Urinary bladder (tissue), 4 donors: Measurements from ENCODE around the gene TFAP2E. TPM values are rescaled to one million over a fixed set of nuclear protein-coding genes. Genes with fewer than 3 reads are reported as not detected.

Experiments
- DNase-seq: peaks from one replicate; pipeline ENCODE4 v3.0.0-alpha.2; 2015; ENCODE audit errors: extremely low spot score
- H3K27ac ChIP-seq: one replicate; pipeline ENCODE4 v1.5.1; 2013; ENCODE audit warnings: low read depth, mild to moderate bottlenecking, moderate library complexity
- H3K36me3 ChIP-seq: one replicate; pipeline ENCODE4 v1.6.1; 2013; ENCODE audit warnings: mild to moderate bottlenecking, moderate library complexity; ENCODE audit not compliant: insufficient read depth
- H3K4me1 ChIP-seq: one replicate; pipeline ENCODE4 v1.6.1; 2013; ENCODE audit warnings: mild to moderate bottlenecking, moderate library complexity; ENCODE audit not compliant: insufficient read depth
- H3K4me3 ChIP-seq: one replicate; pipeline ENCODE4 v1.5.1; 2013; ENCODE audit warnings: low read depth, low read length
- WGBS: extraction: QIAGEN DNeasy Blood & Tissue Kit; methylation state at CpG from one replicate; pipeline ENCODE4 v1.1.7; 2013; 5-methylcytosine and 5-hydroxymethylcytosine counted together
- polyA plus RNA-seq: library from polyadenylated mRNA; stranded (reverse); fragments of 200-250 nt; gene quantifications from one replicate; pipeline ENCODE4 v1.2.3, GENCODE V29; 2013
- total RNA-seq: library from RNA; depleted of rRNA; stranded (reverse); fragments of >200 nt; gene quantifications from one replicate; pipeline ENCODE4 v1.2.3, GENCODE V29; 2014
- donor health status: healthy with polysubstance abuse.
- donor health status: healthy.

Gene TFAP2E
- total and polyA plus RNA-seq, 2 donors, result 0.58 TPM; not detected in 1

- H3K27ac ChIP-seq, result no peak overlapping the region
- no peaks in the 10 kb centered on the region for H3K36me3 ChIP-seq
- DNase-seq, result no peak
- no peaks in the 10 kb centered on the region for H3K4me1 ChIP-seq
- H3K4me3 ChIP-seq, result no peak overlapping the region
- 60% methylated on average over 44 of the region's 44 CpGs for WGBS
These were observed 12.6 kb upstream of the TFAP2E start for GRCh38 chr1:35560256-35561225.

- no peak overlapping the region for H3K4me3 ChIP-seq
- H3K36me3 ChIP-seq, result no peaks in the 10 kb centered on the region
- DNase-seq, result no peak
- no peak overlapping the region for H3K27ac ChIP-seq
- H3K4me1 ChIP-seq, result no peaks in the 10 kb centered on the region
- 84% methylated on average over 11 of the region's 11 CpGs for WGBS
These were observed 11.7 kb upstream of the TFAP2E start for GRCh38 chr1:35561297-35561971.

- H3K27ac ChIP-seq, result no peak overlapping the region
- H3K4me3 ChIP-seq, result no peak overlapping the region
- WGBS, result 91% methylated on average over 15 of the region's 15 CpGs
- DNase-seq, result no peak
- no peaks in the 10 kb centered on the region for H3K36me3 ChIP-seq
- no peaks in the 10 kb centered on the region for H3K4me1 ChIP-seq
These were observed 11.0 kb upstream of the TFAP2E start for GRCh38 chr1:35561972-35562680.

DNA sequence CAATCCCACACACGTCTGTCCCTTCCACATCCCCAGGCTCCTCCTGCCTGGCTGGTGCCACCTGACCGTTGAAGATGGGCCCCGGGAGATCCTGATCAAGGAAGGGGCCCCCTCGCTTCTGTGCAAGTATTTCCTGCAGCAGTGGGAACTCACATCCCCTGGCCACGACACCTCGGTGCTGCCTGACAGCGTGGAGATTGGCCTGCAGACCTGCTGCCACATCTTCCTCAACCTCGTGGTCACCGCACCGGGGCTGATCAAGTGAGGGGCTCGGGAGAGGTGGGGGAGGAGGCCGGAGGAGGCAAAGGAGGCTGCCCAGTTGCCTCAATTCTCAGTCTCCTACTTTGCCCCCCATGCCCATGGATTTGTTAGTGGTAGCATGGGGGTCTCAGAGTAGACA, 9.9 kb upstream of the TFAP2E start:
- Histone ChIP-seq H3K36me3 (no peaks in the 10 kb centered on the region), H3K27ac (no peak overlapping the region), H3K4me1 (no peaks in the 10 kb centered on the region), H3K4me3 (no peak overlapping the region)
- DNase-seq, result no peak
- WGBS, result 68% methylated on average over 12 of the region's 12 CpGs

- DNase-seq, result no peak
- Histone ChIP-seq H3K27ac (no peak overlapping the region), H3K4me1 (no peaks in the 10 kb centered on the region), H3K36me3 (no peaks in the 10 kb centered on the region), H3K4me3 (no peak overlapping the region)
- WGBS, result 77% methylated on average over 9 of the region's 9 CpGs
These were observed 8.9 kb upstream of the TFAP2E start for GRCh38 chr1:35564037-35564883.

DNA sequence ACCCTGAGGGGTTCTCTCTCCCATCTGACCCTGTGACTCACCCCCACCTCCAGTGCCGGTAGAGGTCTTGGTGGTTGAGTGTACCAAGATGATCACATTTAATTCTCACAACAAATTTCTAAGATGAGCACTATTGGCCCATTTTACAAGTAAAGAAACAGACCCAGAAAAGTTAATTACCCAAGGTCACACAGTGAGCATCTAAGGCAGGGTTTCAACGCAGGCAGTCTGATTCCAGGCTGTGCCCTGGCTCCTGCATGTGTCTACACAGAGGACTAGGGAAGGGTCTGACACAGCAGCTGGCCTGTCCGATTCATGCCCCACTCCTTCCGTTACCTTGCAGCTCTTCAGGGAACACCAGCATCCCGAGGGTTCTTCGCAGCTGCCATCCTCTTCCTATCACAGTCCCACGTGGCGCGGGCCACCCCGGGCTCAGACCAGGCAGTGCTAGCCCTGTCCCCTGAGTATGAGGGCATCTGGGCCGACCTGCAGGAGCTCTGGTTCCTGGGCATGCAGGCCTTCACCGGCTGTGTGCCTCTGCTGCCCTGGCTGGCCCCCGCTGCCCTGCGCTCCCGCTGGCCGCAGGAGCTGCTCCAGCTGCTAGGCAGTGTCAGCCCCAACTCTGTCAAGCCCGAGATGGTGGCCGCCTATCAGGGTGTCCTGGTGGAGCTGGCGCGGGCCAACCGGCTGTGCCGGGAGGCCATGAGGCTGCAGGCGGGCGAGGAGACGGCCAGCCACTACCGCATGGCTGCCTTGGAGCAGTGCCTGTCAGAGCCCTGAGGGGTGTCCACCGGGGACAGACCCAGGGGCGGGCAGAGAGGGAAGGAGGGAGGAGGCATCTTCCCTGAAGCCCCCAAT, 8.0 kb upstream of the TFAP2E start:
- Histone ChIP-seq H3K27ac (no peak overlapping the region), H3K4me3 (no peak overlapping the region), H3K36me3 (no peaks in the 10 kb centered on the region), H3K4me1 (no peaks in the 10 kb centered on the region)
- whole genome bisulfite sequencing, result 89% methylated on average over 28 of the region's 28 CpGs
- DNase-seq, result no peak

DNA sequence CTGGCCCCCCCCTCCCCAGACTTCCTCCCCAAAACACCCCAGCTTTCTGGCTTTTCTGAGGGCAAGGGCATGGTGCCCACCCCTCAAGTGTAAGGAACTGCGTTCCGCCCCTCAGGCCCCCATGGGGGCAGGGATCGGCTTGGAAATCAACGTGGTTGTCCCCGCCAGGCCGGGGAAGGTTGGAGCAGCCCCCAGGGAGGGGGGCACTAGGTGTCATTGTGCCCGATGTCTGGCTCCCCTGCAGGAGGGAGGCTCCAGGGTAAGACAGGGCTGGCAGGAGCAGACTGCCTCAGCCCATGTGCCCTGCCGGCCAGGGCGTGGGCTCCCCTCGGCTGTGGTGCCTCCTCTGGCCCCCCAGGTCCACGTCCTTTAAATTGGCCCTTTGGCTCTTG, 7.4 kb upstream of the TFAP2E start:
- H3K36me3 ChIP-seq, result no peaks in the 10 kb centered on the region
- DNase-seq, result no peak
- no peak overlapping the region for H3K4me3 ChIP-seq
- 89% methylated on average over 11 of the region's 11 CpGs for WGBS
- H3K4me1 ChIP-seq, result no peaks in the 10 kb centered on the region
- no peak overlapping the region for H3K27ac ChIP-seq

- no peak for DNase-seq
- no peaks in the 10 kb centered on the region for H3K36me3 ChIP-seq
- no peak overlapping the region for H3K27ac ChIP-seq
- H3K4me1 ChIP-seq, result no peaks in the 10 kb centered on the region
- H3K4me3 ChIP-seq, result no peak overlapping the region
- 61% methylated on average over 9 of the region's 9 CpGs for WGBS
These were observed 5.1 kb upstream of the TFAP2E start for GRCh38 chr1:35567947-35568558.

DNA sequence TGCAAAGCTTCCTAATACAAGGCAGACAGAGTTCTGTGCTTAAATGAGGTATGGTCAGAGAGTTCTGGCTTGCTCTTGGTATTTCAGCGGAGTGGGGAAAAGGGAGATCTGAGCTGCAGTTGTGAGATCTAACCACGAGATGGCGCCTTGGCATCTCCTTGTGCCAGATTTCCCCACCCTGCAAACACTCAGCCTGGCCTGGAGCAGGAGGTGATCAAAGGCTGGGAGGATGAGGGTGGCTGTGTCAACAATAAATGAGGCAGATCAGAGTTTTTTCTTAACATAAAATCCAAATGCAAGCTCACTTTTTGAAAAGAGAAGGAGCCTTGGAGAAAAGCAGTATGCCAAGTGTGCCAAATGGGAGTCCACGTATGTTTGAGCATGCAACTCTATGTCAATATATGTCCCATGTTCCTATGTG, 4.1 kb upstream of the TFAP2E start:
- Histone ChIP-seq H3K4me1 (no peaks in the 10 kb centered on the region), H3K27ac (no peak overlapping the region), H3K4me3 (no peak overlapping the region), H3K36me3 (no peaks in the 10 kb centered on the region)
- WGBS, result 20% methylated on average over 4 of the region's 4 CpGs
- DNase-seq, result no peak

- WGBS, result 86% methylated on average over 1 of the region's 1 CpG
- H3K4me1 ChIP-seq, result no peaks in the 10 kb centered on the region
- no peaks in the 10 kb centered on the region for H3K36me3 ChIP-seq
- DNase-seq, result no peak
- no peak overlapping the region for H3K27ac ChIP-seq
- no peak overlapping the region for H3K4me3 ChIP-seq
These were observed 3.2 kb upstream of the TFAP2E start for GRCh38 chr1:35569936-35570335.

GRCh38 chr1:35570589-35571137, 2.5 kb upstream of the TFAP2E start:
- no peak overlapping the region for H3K4me3 ChIP-seq
- no peak for DNase-seq

DNA sequence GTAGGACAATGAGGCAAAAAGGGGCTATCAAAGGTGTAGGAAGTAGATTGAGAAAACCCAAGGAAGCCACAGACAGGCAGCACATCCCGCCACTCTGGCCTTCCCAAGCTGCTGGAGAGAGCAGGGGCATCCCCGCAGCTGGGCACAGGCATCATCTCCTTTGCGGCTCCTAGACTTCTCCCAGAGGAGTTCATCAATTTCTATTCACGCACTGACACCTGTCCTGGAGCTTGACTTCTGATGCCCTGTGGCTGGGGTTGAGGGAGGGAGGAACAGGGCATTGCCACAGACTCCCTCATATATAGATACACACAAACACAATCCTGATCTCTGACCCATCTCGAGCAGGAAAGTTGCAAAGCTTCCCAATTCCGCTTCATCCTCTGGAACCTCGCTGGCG, 1.9 kb upstream of the TFAP2E start:
- no peaks in the 10 kb centered on the region for H3K36me3 ChIP-seq
- H3K27ac ChIP-seq, result no peak overlapping the region
- no peak for DNase-seq
- H3K4me3 ChIP-seq, result no peak overlapping the region
- 87% methylated on average over 8 of the region's 8 CpGs for WGBS
- H3K4me1 ChIP-seq, result no peaks in the 10 kb centered on the region

More at GRCh38 chr1:35570589-35571137, 2.5 kb upstream of the TFAP2E start:
- Histone ChIP-seq H3K4me1 (no peaks in the 10 kb centered on the region), H3K27ac (no peak overlapping the region), H3K36me3 (no peaks in the 10 kb centered on the region)
- WGBS, result 72% methylated on average over 10 of the region's 10 CpGs
